GM13976 (cell line): ENCODE data around the gene B4GALT6.

ENCODE experiments used
- DNase-seq: peaks from one replicate; pipeline ENCODE4 v3.0.0; 2012; ENCODE audit warnings: low spot score
- CTCF ChIP-seq: IDR thresholded peaks from 2 replicates; pipeline ENCODE4 v1.5.1; 2012; ENCODE audit warnings: borderline replicate concordance, mild to moderate bottlenecking; ENCODE audit not compliant: insufficient read depth; ENCODE audit errors: extremely low read depth, missing control alignments, control extremely low read depth
- in situ Hi-C: fragments of 300-500 bp; cut with MboI; formaldehyde crosslinking; loops from one replicate; pipeline ENCODE4 v1.12.0; 2022; ENCODE audit warnings: low sequenced_read_pairs, mixed read lengths, inconsistent platforms; ENCODE audit not compliant: unreplicated experiment

Gene B4GALT6

GRCh38 chr18:31632356-31632755 is 52.0 kb downstream of the B4GALT6 start:
- no peak for TF ChIP-seq CTCF
- in situ Hi-C loops, result no loop called here
- no peak for DNase-seq

- in situ Hi-C loops, result no loop called here
- no peak for TF ChIP-seq CTCF
- DNase-seq, result no peak
Measured at GRCh38 chr18:31631526-31631925, 52.9 kb downstream of the B4GALT6 start.

- in situ Hi-C loops, result no loop called here
- no peak for TF ChIP-seq CTCF
- DNase-seq, result no peak
Measured at GRCh38 chr18:31630549-31630948, 53.8 kb downstream of the B4GALT6 start.

GRCh38 chr18:31626409-31626808 is 58.0 kb downstream of the B4GALT6 start:
- no peak for DNase-seq
- in situ Hi-C loops, result no loop called here
- no peak for TF ChIP-seq CTCF

- DNase-seq, result no peak
- no peak for TF ChIP-seq CTCF
- in situ Hi-C loops, result no loop called here
Measured at GRCh38 chr18:31624892-31625640, 59.3 kb downstream of the B4GALT6 start.

GRCh38 chr18:31619291-31619690 is 65.1 kb downstream of the B4GALT6 start:
- DNase-seq, result no peak
- TF ChIP-seq CTCF, result no peak
- in situ Hi-C loops, result no loop called here

GRCh38 chr18:31618801-31619200 is 65.6 kb downstream of the B4GALT6 start:
- in situ Hi-C loops, result no loop called here
- no peak for DNase-seq

More at GRCh38 chr18:31618801-31619200, 65.6 kb downstream of the B4GALT6 start:
- TF ChIP-seq CTCF, result no peak
